Ishikawa (cell line): ENCODE measurements around the gene TMEM14C.

Source experiments
- CEBPB ChIP-seq: IDR thresholded peaks from 2 replicates; pipeline ENCODE4 v1.6.1; 2012
- EGR1 ChIP-seq: IDR thresholded peaks from 2 replicates; pipeline ENCODE4 v1.6.1; 2012
- FOXM1 ChIP-seq: IDR thresholded peaks from 2 replicates; pipeline ENCODE4 v1.6.1; 2012; ENCODE audit warnings: low read depth, borderline replicate concordance
- MAX ChIP-seq: IDR thresholded peaks from 2 replicates; pipeline ENCODE4 v1.6.1; 2012
- NFIC ChIP-seq: IDR thresholded peaks from 2 replicates; pipeline ENCODE4 v1.6.1; 2012
- REST ChIP-seq: IDR thresholded peaks from 2 replicates; pipeline ENCODE4 v1.6.1; 2012; ENCODE audit warnings: low read depth, mild to moderate bottlenecking
- TAF1 ChIP-seq: IDR thresholded peaks from 2 replicates; pipeline ENCODE4 v1.6.1; 2012; ENCODE audit warnings: low read depth, mild to moderate bottlenecking
- USF1 ChIP-seq: IDR thresholded peaks from 2 replicates; pipeline ENCODE4 v1.6.1; 2012
- ZBTB7A ChIP-seq: IDR thresholded peaks from 2 replicates; pipeline ENCODE4 v1.6.1; 2012; ENCODE audit warnings: low read depth

- TF ChIP-seq MAX: no peak
- TF ChIP-seq REST: no peak
- TF ChIP-seq USF1: no peak
- no peak; the same call in 1 of the 2 replicates for TF ChIP-seq TAF1
- no peak for TF ChIP-seq EGR1
- TF ChIP-seq CEBPB: no peak
- TF ChIP-seq NFIC: no peak
- TF ChIP-seq ZBTB7A: no peak
- TF ChIP-seq FOXM1: no peak
Measured at GRCh38 chr6:10695086-10695657, 27.7 kb upstream of the TMEM14C start.
